Measurements from ENCODE around the gene MFF.
"Not testable (repeated sequence)": the region's sequence is repeated elsewhere in the genome, so short reads cannot be mapped to it uniquely, and the experiment has no call there.

MFF gene

GRCh38 chr2:227335713-227336112 lies 10.7 kb downstream of the MFF start:
- no peak for DNase-seq (ENCODE audit: low spot score)

DNA sequence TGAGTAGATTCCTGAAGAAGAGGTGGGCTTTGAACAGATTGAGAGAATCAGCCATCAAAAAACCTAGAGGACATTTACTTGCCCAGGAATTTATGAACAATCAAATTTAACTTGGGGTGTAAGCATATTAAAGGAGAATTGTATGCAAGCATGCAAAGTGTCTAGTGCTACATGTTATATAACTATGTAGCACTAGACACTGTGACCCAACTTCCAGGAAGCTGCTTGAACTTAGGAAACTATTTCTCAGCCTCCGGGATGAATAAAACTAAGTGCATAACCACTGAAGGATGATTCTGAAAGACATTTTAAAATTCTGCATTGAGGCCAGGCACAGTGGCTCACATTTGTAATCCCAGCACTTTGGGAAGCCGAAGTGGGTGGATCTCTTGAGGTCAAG lies 12.4 kb downstream of the MFF start:
- DNase-seq (ENCODE audit: low spot score) = no peak

DNA sequence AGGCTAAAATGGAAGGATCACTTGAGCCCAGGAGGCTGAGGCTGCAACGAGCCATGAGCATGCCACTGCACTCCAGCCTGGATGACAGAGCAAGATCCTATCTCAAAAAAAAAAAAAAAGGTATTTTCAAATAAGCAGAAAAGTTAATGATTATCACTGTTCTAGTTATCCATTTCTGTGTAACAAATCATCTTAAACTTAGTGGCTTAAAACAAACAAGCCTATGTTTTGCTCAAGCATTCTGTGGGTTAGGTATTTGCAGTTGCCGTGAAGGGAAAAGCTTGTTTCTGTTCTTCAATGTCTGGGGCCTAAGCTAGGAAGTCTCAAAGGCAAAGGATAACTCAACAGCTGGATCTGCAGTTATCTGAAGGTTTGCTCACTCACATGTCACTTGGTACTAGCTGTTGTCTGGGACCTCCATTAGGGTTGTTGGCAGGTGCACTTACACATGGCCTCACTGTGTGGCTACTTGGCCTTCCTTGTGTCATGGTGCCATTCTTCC lies 14.1 kb downstream of the MFF start:
- DNase-seq (ENCODE audit: low spot score) = no peak

- no peak for DNase-seq (ENCODE audit: low spot score)
Observed at GRCh38 chr2:227340106-227340505, 15.1 kb downstream of the MFF start.

DNA sequence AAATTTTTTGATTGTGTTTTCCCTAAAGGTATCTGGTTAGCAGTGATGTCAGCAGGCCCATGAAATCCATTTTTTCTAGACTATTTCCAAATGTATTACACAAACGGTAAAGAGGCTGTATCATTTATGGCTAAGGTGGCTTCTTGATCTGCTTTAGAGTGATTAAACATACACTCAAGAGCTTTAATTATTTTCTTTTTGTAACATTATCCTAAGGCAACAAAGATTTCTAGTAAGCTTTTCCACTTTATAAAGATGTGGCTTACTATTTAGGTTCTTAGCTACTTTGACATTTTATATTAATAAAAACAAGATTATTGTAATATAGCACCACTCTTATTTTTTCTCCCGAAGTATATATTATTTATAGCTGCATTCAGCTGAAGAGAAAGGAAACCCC lies 16.5 kb downstream of the MFF start:
- no peak for DNase-seq (ENCODE audit: low spot score)

GRCh38 chr2:227344231-227344630 lies 19.2 kb downstream of the MFF start:
- DNase-seq (ENCODE audit: low spot score) = no peak

DNA sequence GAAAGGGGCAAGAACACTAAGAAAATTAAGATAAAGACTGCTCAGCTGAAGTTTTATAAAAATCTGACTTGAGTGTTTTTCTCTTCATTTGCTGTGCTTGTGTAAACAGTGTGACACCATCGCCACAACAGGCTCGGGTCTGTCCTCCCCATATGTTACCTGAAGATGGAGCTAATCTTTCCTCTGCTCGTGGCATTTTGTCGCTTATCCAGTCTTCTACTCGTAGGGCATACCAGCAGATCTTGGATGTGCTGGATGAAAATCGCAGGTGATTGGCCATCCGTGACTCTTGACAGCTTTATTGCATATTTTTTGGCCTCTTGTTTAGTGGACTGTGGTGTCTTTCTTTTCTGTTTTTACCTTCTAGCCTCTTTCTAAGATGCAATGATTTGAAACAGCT lies 22.1 kb downstream of the MFF start:
- no peak for DNase-seq (ENCODE audit: low spot score)

- DNase-seq (ENCODE audit: low spot score) = no peak
Observed at GRCh38 chr2:227348324-227348723, 23.3 kb downstream of the MFF start.

- no peak for DNase-seq (ENCODE audit: low spot score)
Observed at GRCh38 chr2:227349989-227350612, 25.1 kb downstream of the MFF start.

GRCh38 chr2:227351639-227352038 lies 26.6 kb downstream of the MFF start:
- DNase-seq (ENCODE audit: low spot score) = no peak

DNA sequence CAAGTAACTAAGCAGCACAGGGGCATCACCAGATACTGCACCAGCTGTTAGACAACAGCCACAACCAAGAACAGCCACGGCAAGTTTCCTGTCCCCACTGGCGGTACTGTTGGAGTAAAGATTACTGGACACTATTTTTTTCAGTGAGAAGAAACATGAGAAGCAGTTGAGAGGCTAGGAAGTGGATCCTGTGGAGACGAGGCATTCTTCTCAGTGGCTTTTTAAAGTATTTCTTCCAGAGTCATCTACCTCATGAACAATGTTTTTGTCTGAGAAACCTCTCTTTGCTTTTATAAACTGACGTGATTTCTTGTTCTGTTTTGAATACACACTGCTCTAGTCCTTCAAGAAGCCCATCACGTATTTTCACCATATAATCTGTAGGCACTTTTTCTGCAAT lies 35.3 kb downstream of the MFF start:
- no peak for DNase-seq (ENCODE audit: low spot score)

DNA sequence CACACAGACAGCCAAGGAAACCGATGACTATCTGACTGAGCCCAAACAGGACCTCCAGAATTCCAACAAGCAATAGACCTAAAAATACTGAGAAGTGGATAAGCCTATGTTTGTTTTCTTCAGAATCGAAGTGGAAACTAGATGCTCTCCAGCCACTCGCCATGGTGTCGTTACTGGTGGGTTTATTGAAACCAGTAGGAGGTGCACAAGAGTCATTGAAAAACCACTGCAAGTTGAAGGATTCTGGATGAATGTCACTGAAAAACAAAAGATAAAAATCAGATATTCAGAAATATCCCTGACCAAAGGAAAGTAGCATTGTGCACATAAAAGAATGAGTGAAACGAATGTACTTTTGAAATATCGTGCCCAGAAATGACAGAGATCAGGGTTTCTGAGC lies 38.7 kb downstream of the MFF start:
- no peak for DNase-seq (ENCODE audit: low spot score)

DNA sequence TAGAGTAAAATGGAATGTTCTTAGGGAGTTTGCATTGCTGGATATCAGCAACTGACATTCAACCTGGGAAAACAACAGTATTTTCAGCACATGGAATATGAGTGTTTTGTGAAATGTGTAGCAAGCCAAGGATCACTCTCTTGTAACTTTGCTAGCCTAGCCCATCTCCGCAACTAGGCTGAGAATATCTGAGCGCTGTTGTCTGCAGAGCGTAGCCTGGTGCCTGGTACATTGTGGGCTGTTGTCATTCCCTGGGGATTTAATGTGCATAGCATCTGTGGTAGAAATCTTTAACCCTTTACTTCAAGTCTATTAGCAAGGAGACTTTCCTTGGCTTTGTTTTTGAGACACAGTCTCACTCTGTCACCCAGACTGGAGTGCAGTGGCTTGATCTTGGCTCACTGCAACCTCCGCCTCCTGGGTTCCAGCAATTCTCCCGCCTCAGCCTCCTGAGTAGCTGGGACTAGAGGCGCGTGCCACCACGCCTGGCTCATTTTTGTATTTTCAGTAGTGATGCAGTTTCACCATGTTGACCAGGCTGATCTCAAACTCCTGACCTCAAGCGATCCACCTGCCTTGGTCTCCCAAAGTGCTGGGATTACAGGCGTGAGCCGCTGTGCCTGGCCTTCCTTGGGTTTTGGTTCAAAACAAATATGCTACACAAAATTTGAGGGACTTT lies 39.7 kb downstream of the MFF start:
- DNase-seq (ENCODE audit: low spot score) = not testable (repeated sequence)

GRCh38 chr2:227365833-227366232 lies 40.8 kb downstream of the MFF start:
- no peak for DNase-seq (ENCODE audit: low spot score)

DNA sequence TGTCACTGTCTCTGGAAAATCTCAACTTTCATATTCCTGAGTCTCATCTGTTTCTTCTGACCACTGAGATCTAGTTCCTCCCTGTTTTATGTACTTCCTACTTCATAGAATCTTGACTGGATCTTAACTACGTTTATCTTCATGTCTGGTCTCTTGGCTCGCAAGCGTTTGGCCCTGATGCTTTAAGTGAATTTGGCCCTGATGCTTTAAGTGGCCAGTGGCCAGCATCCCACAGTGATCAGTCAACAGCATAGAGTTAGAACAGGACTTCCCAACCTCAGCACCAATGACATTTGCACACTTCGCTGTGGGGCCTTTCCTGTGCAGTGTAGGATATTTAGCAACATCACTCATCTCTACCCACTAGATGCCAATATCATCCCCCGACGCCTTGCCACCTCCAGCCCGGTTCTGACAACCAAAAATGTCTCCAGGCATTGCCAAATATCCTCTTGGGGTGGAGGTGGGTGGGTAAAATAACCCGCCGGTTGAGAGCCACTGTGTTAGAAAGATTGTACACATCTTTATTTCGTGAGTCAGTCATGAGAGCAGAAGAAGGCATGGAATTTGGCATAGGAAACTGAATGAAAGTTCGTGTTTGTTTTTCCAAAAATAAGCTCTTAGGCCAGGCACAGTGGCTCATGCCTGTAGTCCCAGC lies 41.8 kb downstream of the MFF start:
- DNase-seq (ENCODE audit: low spot score) = no peak

GRCh38 chr2:227367427-227367795 lies 42.4 kb downstream of the MFF start:
- DNase-seq (ENCODE audit: low spot score) = no peak

DNA sequence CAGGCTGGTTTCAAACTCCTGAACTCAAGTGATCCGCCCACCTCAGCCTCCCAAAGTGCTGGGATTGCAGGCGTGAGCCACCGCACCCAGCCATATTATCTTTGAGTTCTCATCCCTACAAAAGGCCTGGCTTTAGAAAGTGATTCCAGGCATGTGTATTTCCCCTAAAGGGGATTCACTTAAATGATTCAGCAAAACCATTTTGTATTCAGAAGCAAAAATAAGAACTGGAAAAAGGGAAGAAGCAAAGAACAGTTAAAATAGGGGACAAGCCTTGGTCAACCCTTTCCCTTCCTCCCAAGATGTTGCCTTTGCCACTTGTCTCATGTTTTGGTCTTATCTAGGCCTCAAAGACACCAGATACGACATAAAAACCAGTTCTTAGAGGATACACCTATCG lies 43.5 kb downstream of the MFF start:
- no peak for DNase-seq (ENCODE audit: low spot score)

DNA sequence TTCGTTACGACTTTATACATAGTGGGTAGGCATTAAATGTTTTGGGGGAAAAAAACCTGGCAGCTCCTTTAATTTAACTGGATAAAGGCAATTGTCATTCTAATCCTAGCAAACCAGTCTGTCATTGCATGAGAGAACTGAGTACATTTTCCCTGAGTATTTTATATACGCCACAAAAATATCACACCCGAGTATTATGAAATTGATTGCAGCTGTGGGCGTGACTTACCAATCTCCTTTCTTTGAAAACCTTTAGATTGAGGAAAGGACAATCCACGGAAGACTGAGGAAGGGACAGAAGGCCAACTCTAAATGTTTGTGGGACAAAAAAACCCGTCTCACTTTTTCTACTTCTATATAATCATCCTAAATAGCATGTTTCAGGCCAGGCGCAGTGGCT lies 45.0 kb downstream of the MFF start:
- DNase-seq (ENCODE audit: low spot score) = no peak

DNA sequence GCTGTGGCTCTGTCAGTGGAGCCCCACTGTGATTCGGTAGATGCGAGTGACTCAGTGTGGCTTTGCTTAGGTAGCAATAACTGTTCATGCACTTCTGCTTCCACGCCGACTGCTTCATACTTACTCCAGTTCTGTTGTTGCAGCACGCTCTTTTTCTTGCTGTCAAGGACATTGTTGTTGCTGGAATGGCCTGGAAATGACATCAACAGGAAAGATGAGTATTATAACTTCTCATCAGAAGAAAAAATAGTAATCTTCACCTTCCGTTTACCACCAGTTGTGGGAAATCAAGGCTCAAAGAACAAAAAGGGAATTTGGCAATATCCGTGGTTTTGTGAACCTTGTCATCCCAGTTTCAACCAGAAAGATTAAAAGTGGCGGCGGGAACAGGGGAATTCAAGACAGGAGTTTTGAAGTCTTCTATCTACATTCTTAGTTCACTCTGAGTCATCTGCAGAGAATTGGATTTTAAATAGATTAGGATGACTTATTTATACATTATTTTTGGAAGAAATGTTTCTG lies 45.8 kb downstream of the MFF start:
- no peak for DNase-seq (ENCODE audit: low spot score)

DNA sequence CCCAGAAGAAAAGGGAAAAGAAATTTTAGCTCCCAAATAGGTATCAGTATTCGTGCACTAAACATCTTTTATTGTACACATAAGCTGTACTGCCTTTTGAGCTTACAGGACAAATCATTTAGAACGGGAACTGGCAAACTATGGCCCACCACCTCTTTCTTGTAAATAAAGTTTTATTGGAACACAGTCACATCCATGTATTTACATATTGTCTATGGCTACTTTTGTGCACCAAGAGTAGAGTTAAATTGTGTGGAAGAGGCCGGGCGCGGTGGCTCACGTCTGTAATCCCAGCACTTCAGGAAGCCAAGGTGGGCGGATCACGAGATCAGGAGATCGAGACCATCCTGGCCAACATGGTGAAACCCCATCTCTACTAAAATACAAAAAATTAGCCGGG lies 48.3 kb downstream of the MFF start:
- DNase-seq (ENCODE audit: low spot score) = no peak

DNA sequence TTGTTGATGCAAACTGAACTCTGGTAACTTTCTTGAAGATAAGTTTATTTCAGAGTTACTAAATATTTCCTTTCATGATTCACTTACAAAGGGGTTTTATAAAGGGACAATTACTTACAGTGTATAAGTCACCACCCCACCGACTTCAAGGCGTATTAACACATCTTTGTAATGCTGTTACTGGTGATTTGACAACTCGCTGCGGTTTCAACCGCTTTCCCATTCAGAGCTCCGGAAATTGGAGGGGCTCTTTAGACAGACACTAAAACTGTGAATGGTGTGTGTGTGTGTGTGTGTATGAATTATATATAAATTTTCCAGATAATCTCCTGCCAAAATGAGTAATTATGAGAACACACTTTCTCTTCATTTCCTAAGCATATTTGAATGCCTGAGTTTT lies 49.1 kb downstream of the MFF start:
- no peak for DNase-seq (ENCODE audit: low spot score)

- no peak for DNase-seq (ENCODE audit: low spot score)
Observed at GRCh38 chr2:227376656-227377396, 51.8 kb downstream of the MFF start.
